ENCODE data around the gene ATAD1.

DNA sequence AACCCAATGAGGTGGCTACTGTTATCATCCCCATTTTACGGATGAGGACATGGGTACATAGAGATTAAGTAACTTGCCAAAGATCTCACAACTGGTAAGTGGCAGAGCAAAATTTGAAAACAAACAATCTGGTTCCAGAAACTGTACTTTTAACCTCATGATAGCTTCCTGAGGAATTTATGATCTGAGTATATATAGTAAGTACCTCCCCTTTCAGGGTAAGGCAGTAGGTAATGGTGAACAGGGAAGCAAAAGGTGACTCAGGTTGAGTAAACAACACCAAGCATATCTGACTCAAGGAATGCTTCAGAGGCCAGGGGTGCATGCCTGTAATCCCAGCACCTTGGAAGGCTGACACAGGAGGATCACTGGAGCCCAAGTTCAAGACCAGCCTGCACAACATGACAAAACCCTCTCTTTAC lies 24.2 kb upstream of the ATAD1 start:
- TF ChIP-seq POLR2A (IDR thresholded peaks at IDR 0.05; ENCODE audit: low read length) (no peak), GATA1 (IDR thresholded peaks at IDR 0.05; ENCODE audit: low read depth, low read length) (no peak)
